GM12891 (cell line): ENCODE results near the gene RASGRF2.

Experiments
- DNase-seq: peaks from one replicate; pipeline ENCODE4 v3.0.0; 2011; ENCODE audit warnings: low spot score; ENCODE audit not compliant: insufficient read length
- FAIRE-seq: peaks from 2 replicates; lab custom pipeline; 2011; peaks lifted over from hg19 to GRCh38; lab: Jason Lieb, UNC
- PAX5 ChIP-seq: IDR thresholded peaks from 2 replicates; pipeline ENCODE4 v1.6.1; 2011; ENCODE audit warnings: low read length, moderate library complexity, mild to moderate bottlenecking; ENCODE audit not compliant: insufficient read depth, severe bottlenecking
- POLR2A ChIP-seq: IDR thresholded peaks from 2 replicates; pipeline ENCODE4 v1.6.1; 2011; ENCODE audit warnings: low read depth, low read length, control low read depth
- POLR2AphosphoS5 ChIP-seq: IDR thresholded peaks from 2 replicates; pipeline ENCODE4 v1.6.1; 2011; ENCODE audit warnings: low read depth, low read length, control low read depth
- POU2F2 ChIP-seq: IDR thresholded peaks from 2 replicates; pipeline ENCODE4 v1.6.1; 2011; ENCODE audit warnings: low read depth, mild to moderate bottlenecking, control low read depth, low read length, moderate library complexity
- SPI1 ChIP-seq: IDR thresholded peaks from 2 replicates; pipeline ENCODE4 v1.6.1; 2011; ENCODE audit warnings: low read depth, low read length, control low read depth
- TAF1 ChIP-seq: IDR thresholded peaks from 2 replicates; pipeline ENCODE4 v1.6.1; 2011; ENCODE audit warnings: low read depth, low read length, control low read depth

The RASGRF2 gene

GRCh38 chr5:80976985-80977384 is 16.8 kb downstream of the RASGRF2 start:
- no peak for FAIRE-seq
- no peak for TF ChIP-seq POU2F2
- TF ChIP-seq POLR2AphosphoS5: no peak
- no peak for DNase-seq

DNA sequence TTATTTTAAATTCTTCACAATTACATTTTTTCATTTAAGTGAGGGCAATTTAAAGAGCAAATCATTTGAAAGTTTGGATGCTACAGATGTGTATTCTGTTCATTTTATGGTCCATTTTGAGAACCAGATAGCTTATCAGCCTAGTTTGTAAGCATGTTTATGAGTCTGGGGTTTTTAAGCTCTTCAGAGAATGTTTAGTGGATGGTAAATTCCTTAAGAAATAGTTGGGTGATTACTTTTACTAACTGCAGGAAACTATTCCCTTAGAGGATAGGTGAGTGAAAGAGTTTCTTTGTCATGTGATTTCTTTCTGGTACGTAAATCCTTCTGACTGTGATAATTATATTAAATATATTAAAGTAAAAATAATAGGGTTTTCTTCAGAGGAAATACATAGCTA is 17.6 kb downstream of the RASGRF2 start:
- FAIRE-seq (no peak), DNase-seq (no peak)
- TF ChIP-seq POLR2AphosphoS5: no peak
- TF ChIP-seq POLR2A: no peak
- TF ChIP-seq SPI1: no peak
- no peak for TF ChIP-seq TAF1
- TF ChIP-seq PAX5: no peak
- no peak for TF ChIP-seq POU2F2

- peak; percentile 54; the same call in 1 of the 2 replicates for TF ChIP-seq SPI1
- TF ChIP-seq TAF1: no peak
- TF ChIP-seq POLR2AphosphoS5: no peak
- DNase-seq (no peak), FAIRE-seq (no peak)
These were observed 18.7 kb downstream of the RASGRF2 start for GRCh38 chr5:80978772-80979317.

GRCh38 chr5:80982093-80982492 is 21.9 kb downstream of the RASGRF2 start:
- FAIRE-seq (no peak), DNase-seq (no peak)
- TF ChIP-seq POLR2AphosphoS5 (no peak), POU2F2 (no peak), PAX5 (no peak), SPI1 (no peak), POLR2A (no peak), TAF1 (no peak)

- DNase-seq (no peak), FAIRE-seq (no peak)
- TF ChIP-seq SPI1: no peak
- no peak for TF ChIP-seq TAF1
- no peak for TF ChIP-seq POU2F2
- no peak for TF ChIP-seq POLR2AphosphoS5
- TF ChIP-seq POLR2A: no peak
- TF ChIP-seq PAX5: no peak
These were observed 25.6 kb downstream of the RASGRF2 start for GRCh38 chr5:80985600-80986228.

- DNase-seq (no peak), FAIRE-seq (no peak)
- no peak for TF ChIP-seq SPI1
- TF ChIP-seq POLR2AphosphoS5: no peak
- TF ChIP-seq TAF1: no peak
- no peak for TF ChIP-seq POU2F2
- no peak for TF ChIP-seq PAX5
- TF ChIP-seq POLR2A: no peak
These were observed 26.2 kb downstream of the RASGRF2 start for GRCh38 chr5:80986382-80986781.

DNA sequence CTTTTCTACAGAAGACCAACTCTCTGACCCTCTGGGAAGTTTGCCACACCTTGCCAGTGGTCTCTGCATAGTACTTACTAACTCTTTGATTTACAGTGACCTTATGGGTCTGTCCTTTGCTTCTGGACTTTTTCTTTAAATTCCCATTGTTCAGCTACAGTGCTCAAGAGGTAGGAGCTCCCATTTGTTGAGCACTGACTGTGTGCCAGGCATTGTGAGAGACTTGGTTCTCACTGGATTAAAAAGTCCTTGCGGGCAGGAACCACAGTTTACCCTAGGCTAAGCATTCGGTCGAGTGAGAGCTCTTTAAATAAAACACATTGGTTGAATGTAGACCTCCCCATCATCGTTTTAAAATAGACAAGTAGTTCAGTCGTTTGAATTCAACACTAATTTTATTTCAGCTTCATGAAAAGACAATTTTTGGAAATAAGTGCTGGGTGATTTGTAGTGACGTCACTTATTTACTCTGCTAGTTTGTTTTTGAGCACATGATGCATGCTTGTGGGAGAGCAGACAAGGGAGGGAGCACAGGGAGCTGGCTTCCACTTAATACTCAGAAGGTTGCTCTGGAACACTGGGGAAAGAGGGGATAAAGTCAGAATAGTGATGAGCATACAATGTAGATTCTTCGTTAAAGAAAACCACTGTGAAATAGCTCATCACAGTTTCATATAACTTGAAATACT is 27.1 kb downstream of the RASGRF2 start:
- FAIRE-seq: no peak

DNA sequence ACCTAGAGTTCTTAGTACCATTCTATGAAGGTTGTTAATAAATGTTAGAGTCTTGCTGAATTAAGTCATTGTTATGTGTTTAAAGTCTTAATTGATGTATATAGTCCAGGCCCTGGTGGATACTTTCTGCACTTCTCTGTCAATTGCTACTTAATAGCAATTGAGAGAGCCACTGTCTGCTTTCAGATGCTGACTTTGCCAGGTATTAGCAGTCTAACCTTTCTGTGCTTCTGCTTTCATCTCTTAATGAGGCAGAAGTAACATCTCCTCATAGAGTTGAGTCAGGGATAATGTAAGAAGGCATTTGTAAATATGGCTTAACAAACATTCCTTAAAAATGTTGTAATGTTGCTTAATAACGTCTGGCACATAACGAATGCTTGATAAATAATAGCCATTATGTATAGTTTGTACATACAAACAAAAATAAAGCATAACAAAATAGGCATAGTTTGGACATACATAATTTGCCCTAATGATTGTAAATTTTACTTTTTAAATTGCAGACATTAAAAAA is 28.3 kb downstream of the RASGRF2 start:
- TF ChIP-seq PAX5: no peak
- no peak for TF ChIP-seq TAF1
- TF ChIP-seq POLR2AphosphoS5: no peak
- no peak for TF ChIP-seq POU2F2
- TF ChIP-seq SPI1: no peak
- no peak for TF ChIP-seq POLR2A
- DNase-seq (no peak), FAIRE-seq (no peak)

More for the DNA sequence above, 27.1 kb downstream of the RASGRF2 start:
- TF ChIP-seq TAF1 (no peak), POLR2AphosphoS5 (no peak), SPI1 (no peak), POLR2A (no peak), POU2F2 (no peak), PAX5 (no peak)
- no peak for DNase-seq

DNA sequence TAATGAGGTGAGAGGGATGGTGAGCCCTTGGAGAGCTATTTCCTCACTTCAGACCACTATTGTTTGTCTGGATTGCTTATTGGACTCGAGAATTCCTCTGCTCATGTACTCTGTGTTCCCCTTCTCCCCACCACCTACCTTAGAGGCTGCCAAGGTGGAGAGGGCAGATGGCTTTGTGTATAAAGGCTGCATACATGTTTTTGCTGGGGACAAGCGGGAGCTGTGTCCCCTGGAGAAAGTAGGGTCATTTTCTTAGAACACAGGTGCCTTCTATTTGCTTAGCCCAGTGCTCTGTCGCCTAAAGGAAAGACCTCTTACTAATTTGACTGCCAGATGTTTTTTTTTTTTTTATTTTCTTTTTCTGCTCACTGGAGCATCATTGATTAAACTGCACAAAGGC is 29.7 kb downstream of the RASGRF2 start:
- DNase-seq: no peak
- TF ChIP-seq POU2F2: no peak
- TF ChIP-seq POLR2AphosphoS5: no peak
- no peak for TF ChIP-seq SPI1
- TF ChIP-seq TAF1: no peak
- TF ChIP-seq PAX5: no peak
- TF ChIP-seq POLR2A: no peak
- FAIRE-seq: no peak

DNA sequence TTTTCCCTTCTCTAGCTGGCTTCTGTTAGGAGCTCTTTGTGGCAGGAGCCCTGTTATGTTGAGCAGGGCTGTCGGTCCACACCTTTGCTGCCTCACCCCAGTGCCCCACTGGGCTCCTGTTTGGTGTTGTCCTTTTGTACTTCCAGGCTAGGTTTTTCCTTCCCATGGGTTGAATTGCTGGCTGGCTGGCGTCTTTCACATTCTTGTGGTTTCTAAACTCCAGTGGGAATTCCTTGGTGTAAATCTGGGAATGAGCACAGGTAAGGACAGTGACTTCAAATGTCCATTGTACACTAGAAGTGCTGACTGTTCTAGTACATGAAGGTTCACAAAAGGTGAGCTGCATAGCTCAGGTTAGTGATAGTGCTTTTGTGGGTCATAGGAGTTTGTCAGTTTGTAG is 30.4 kb downstream of the RASGRF2 start:
- DNase-seq (no peak), FAIRE-seq (no peak)
- TF ChIP-seq SPI1 (no peak), POU2F2 (no peak), PAX5 (no peak), POLR2A (no peak), TAF1 (no peak), POLR2AphosphoS5 (no peak)
